NB4 (cell line): ENCODE data around the gene YAF2.

ENCODE experiments used
- POLR2A ChIP-seq: IDR thresholded peaks from 2 replicates; pipeline ENCODE4 v1.6.1; 2011; ENCODE audit warnings: mild to moderate bottlenecking; ENCODE audit not compliant: insufficient read length; ENCODE audit errors: extremely low read depth
- TF ChIP-seq, protein P1 (sequence below): IDR thresholded peaks from one replicate; pipeline ENCODE4 v1.5.1; 2012; ENCODE audit warnings: low read depth, low read length
- TF ChIP-seq, protein P2 (sequence below): IDR thresholded peaks from 2 replicates; pipeline ENCODE4 v1.6.1; 2011; ENCODE audit warnings: low read depth, low read length

GRCh38 chr12:42260518-42260917 lies 22.5 kb upstream of the YAF2 start:
- no peak for TF ChIP-seq POLR2A
- TF ChIP-seq, protein P1, sequence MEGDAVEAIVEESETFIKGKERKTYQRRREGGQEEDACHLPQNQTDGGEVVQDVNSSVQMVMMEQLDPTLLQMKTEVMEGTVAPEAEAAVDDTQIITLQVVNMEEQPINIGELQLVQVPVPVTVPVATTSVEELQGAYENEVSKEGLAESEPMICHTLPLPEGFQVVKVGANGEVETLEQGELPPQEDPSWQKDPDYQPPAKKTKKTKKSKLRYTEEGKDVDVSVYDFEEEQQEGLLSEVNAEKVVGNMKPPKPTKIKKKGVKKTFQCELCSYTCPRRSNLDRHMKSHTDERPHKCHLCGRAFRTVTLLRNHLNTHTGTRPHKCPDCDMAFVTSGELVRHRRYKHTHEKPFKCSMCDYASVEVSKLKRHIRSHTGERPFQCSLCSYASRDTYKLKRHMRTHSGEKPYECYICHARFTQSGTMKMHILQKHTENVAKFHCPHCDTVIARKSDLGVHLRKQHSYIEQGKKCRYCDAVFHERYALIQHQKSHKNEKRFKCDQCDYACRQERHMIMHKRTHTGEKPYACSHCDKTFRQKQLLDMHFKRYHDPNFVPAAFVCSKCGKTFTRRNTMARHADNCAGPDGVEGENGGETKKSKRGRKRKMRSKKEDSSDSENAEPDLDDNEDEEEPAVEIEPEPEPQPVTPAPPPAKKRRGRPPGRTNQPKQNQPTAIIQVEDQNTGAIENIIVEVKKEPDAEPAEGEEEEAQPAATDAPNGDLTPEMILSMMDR, result no peak
- TF ChIP-seq, protein P2, sequence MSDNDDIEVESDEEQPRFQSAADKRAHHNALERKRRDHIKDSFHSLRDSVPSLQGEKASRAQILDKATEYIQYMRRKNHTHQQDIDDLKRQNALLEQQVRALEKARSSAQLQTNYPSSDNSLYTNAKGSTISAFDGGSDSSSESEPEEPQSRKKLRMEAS, result no peak
